Mesenchymal stem cell (in vitro differentiated cells and primary cell): ENCODE results near the gene CLCN4. TPM values are rescaled to one million over a fixed set of nuclear protein-coding genes. Genes with fewer than 3 reads are reported as not detected.

Experiments used
- DNase-seq: peaks from one replicate; pipeline ENCODE4 v3.0.0-alpha.2; 2013
- H2AFZ ChIP-seq: one replicate; pipeline ENCODE4 v1.6.1; 2013; ENCODE audit warnings: low read depth, mild to moderate bottlenecking, control low read depth, inconsistent platforms, low read length, moderate library complexity
- H2AK5ac ChIP-seq: 2 replicates; pipeline ENCODE4 v1.6.1; 2013; ENCODE audit warnings: low read length, moderate library complexity, mild to moderate bottlenecking, inconsistent platforms; ENCODE audit not compliant: severe bottlenecking
- H2BK120ac ChIP-seq: one replicate; pipeline ENCODE4 v1.6.1; 2013; ENCODE audit warnings: low read depth, mild to moderate bottlenecking, inconsistent platforms, low read length, moderate library complexity
- H2BK12ac ChIP-seq, 2 experiments: one replicate each; pipeline ENCODE4 v1.6.1; 2013; ENCODE audit warnings: inconsistent platforms in 2 of 2, low read length in 2 of 2, mild to moderate bottlenecking in 2 of 2, moderate library complexity in 2 of 2, control low read depth in 1 of 2
- H2BK15ac ChIP-seq: one replicate; pipeline ENCODE4 v1.6.1; 2013; ENCODE audit warnings: mild to moderate bottlenecking, low read depth, inconsistent platforms; ENCODE audit not compliant: poor library complexity, severe bottlenecking
- H2BK5ac ChIP-seq: 2 replicates; pipeline ENCODE4 v1.6.1; 2013; ENCODE audit warnings: low read depth, mild to moderate bottlenecking, low read length, control low read depth, inconsistent platforms; ENCODE audit not compliant: poor library complexity, severe bottlenecking
- H3K14ac ChIP-seq, 2 experiments: one replicate each; pipeline ENCODE4 v1.6.1; 2013; ENCODE audit warnings: inconsistent platforms in 2 of 2, low read length in 2 of 2, control low read depth in 1 of 2, mild to moderate bottlenecking in 1 of 2, moderate library complexity in 1 of 2
- H3K18ac ChIP-seq, 2 experiments: one replicate each; pipeline ENCODE4 v1.6.1; 2013; ENCODE audit warnings: inconsistent platforms in 2 of 2, low read length in 2 of 2, control low read depth in 1 of 2, low read depth in 1 of 2, mild to moderate bottlenecking in 1 of 2
- H3K23ac ChIP-seq, 2 experiments: one replicate each; pipeline ENCODE4 v1.6.1; 2013; ENCODE audit warnings: inconsistent platforms in 2 of 2, low read length in 2 of 2, mild to moderate bottlenecking in 2 of 2, moderate library complexity in 2 of 2, control low read depth in 1 of 2
- H3K27ac ChIP-seq: 2 replicates; pipeline ENCODE4 v1.5.1; 2013; ENCODE audit warnings: mild to moderate bottlenecking, moderate library complexity, low read length, control low read depth, inconsistent platforms; ENCODE audit not compliant: poor library complexity, severe bottlenecking
- H3K27me3 ChIP-seq, 2 experiments: 2 replicates each; pipeline versions ENCODE4 v1.6.1 to v1.7.0; 2013; ENCODE audit warnings: low read length in 2 of 2, mild to moderate bottlenecking in 2 of 2, moderate library complexity in 2 of 2, control low read depth in 1 of 2, inconsistent platforms in 1 of 2; ENCODE audit not compliant: control insufficient read depth in 1 of 2, insufficient read depth in 1 of 2
- H3K36me3 ChIP-seq, 2 experiments: 2 replicates each; pipeline versions ENCODE4 v1.6.1 to v1.7.0; 2013; ENCODE audit warnings: low read length in 2 of 2, control low read depth in 1 of 2, inconsistent platforms in 1 of 2, low read depth in 1 of 2, mild to moderate bottlenecking in 1 of 2; ENCODE audit not compliant: insufficient read depth in 2 of 2, control insufficient read depth in 1 of 2
- H3K4ac ChIP-seq, 2 experiments: one replicate each; pipeline ENCODE4 v1.6.1; 2013; ENCODE audit warnings: inconsistent platforms in 2 of 2, low read length in 2 of 2, mild to moderate bottlenecking in 2 of 2, moderate library complexity in 2 of 2, control low read depth in 1 of 2, low read depth in 1 of 2
- H3K4me1 ChIP-seq: 2 replicates; pipeline ENCODE4 v1.6.1; 2013; ENCODE audit warnings: low read depth, low read length, control low read depth; ENCODE audit not compliant: control insufficient read depth, insufficient read depth
- H3K4me2 ChIP-seq: 2 replicates; pipeline ENCODE4 v1.6.1; 2013; ENCODE audit warnings: low read length, mild to moderate bottlenecking, inconsistent platforms; ENCODE audit not compliant: poor library complexity, severe bottlenecking
- H3K4me3 ChIP-seq, 2 experiments: 2 replicates each; pipeline versions ENCODE4 v1.5.1 to v1.7.0; 2013; ENCODE audit warnings: low read length in 2 of 2, mild to moderate bottlenecking in 2 of 2, control low read depth in 1 of 2, low read depth in 1 of 2; ENCODE audit not compliant: insufficient read depth in 1 of 2
- H3K79me1 ChIP-seq: replicated peaks from 2 replicates; pipeline ENCODE4 v1.6.1; 2013; ENCODE audit warnings: mild to moderate bottlenecking, control low read depth, low read length, inconsistent platforms; ENCODE audit not compliant: poor library complexity, severe bottlenecking
- H3K9ac ChIP-seq: 2 replicates; pipeline ENCODE4 v1.7.0; 2013; ENCODE audit warnings: mild to moderate bottlenecking, low read length, moderate library complexity
- H3K9me3 ChIP-seq: 2 replicates; pipeline ENCODE4 v1.7.0; 2013; ENCODE audit warnings: mild to moderate bottlenecking, low read length; ENCODE audit not compliant: control insufficient read depth
- H4K8ac ChIP-seq: one replicate; pipeline ENCODE4 v1.6.1; 2013; ENCODE audit warnings: inconsistent platforms, mild to moderate bottlenecking, low read length, moderate library complexity
- H4K91ac ChIP-seq: one replicate; pipeline ENCODE4 v1.6.1; 2013; ENCODE audit warnings: mild to moderate bottlenecking, low read length, inconsistent platforms
- WGBS: methylation state at CpG from one replicate; pipeline ENCODE4 v1.1.7; 2013; ENCODE audit warnings: mixed read lengths; 5-methylcytosine and 5-hydroxymethylcytosine counted together
- polyA plus RNA-seq, 2 experiments: library from polyadenylated mRNA; stranded (reverse); fragments of 200-250 nt; gene quantifications; one replicate each; pipeline ENCODE4 v1.2.3, GENCODE V29; 2013

The CLCN4 gene
- polyA plus RNA-seq (2013, experiment 1 of 2): 3.0 TPM
- polyA plus RNA-seq (2013, experiment 2 of 2): 3.0 TPM

DNA sequence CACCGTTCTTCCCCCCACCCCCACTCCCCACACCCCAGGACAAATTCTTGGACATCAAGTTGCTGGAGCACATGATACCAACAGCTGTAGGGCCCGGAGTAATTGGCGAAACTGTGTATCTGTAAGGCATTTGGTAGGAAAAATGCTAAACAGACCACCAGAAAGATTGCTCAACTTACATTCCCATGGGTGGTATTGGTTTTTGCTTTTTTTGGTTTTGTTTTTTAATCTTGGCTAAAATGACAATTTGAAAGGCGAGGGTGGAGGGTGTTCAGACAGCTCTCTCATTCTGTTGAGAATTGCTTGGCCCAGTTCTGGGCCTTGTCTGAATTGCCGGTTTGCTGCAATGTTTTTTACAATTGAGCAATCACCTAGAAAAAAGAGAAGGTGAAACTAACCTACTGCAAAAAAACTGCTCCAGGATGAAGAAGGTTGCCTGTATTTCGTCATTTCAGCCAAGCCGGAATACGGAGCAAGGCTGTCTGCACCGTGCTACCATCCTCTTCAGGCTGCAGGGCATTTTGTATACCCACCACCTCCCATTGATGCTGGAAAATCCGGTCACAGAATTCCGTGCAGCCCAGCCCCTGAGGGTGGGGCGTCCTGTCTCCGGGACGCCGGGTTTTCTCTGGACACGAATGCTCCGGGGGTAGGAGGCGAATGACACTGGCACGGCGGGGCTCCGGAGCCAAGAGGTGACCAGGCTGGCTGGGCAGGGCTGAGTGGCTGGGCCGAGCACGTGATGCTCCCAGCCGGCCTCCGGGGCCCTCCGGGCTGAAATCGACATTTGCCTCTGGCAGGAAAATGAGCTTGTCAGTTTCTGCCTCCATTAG is at the start of gene CLCN4:
Gene CLCN4 (plus strand): TSS at position 777 of the 833 bp plus-strand sequence. CDS start 28,058 bp downstream, outside the sequence.
- H2BK15ac ChIP-seq: no peak within 1 kb of the TSS
- H2AFZ ChIP-seq: no peak within 1 kb of the TSS
- H3K14ac ChIP-seq: no peak within 1 kb of the TSS
- no peak within 1 kb of the TSS for H4K91ac ChIP-seq
- H3K9ac ChIP-seq: peak within 1 kb of the TSS; percentile 87
- peak within 1 kb of the TSS in 1 of 2 experiments; percentile 54 for H3K18ac ChIP-seq
- H3K27me3 ChIP-seq: peaks cover 0 to 7% of the 10 kb centered on the region in 2 experiments
- peak within 1 kb of the TSS in 1 of 2 experiments; percentile 70 for H3K4me3 ChIP-seq
- no peak within 1 kb of the TSS for H2BK12ac ChIP-seq
- 5% methylated on average over 16 of the region's 27 CpGs for WGBS
- no peak within 1 kb of the TSS for H2AK5ac ChIP-seq
- H3K79me1 ChIP-seq: peaks cover 2% of the 10 kb centered on the region
- H3K23ac ChIP-seq: no peak within 1 kb of the TSS
- peak; percentile 56 for DNase-seq
- H4K8ac ChIP-seq: peak within 1 kb of the TSS; percentile 64
- no peaks in the 10 kb centered on the region for H3K36me3 ChIP-seq
- H3K9me3 ChIP-seq: no peaks in the 10 kb centered on the region
- H3K4ac ChIP-seq: no peak within 1 kb of the TSS
- no peak within 1 kb of the TSS for H2BK120ac ChIP-seq
- peak within 1 kb of the TSS; percentile 61 for H3K4me2 ChIP-seq
- no peak within 1 kb of the TSS for H2BK5ac ChIP-seq
- H3K27ac ChIP-seq: peak within 1 kb of the TSS; percentile 60
- no peaks in the 10 kb centered on the region for H3K4me1 ChIP-seq

GRCh38 chrX:10107483-10107882 is 49.3 kb upstream of the CLCN4 start:
- Histone ChIP-seq H2BK12ac (no peak overlapping the region), H3K27ac (no peak overlapping the region)

GRCh38 chrX:10108288-10108687 is 48.5 kb upstream of the CLCN4 start:
- Histone ChIP-seq H2AK5ac (no peak overlapping the region), H3K14ac (no peak overlapping the region), H3K36me3 (peaks cover 4 to 31% of the 10 kb centered on the region in 2 experiments), H2AFZ (no peak overlapping the region), H3K4me1 (peaks cover 1% of the 10 kb centered on the region), H2BK5ac (no peak overlapping the region), H3K79me1 (peaks cover 3% of the 10 kb centered on the region), H3K23ac (no peak overlapping the region), H4K8ac (no peak overlapping the region), H2BK120ac (no peak overlapping the region), H3K4me2 (no peak overlapping the region), H3K9me3 (no peaks in the 10 kb centered on the region), H3K27me3 (peaks cover 0 to 5% of the 10 kb centered on the region in 2 experiments), H2BK15ac (no peak overlapping the region), H2BK12ac (no peak overlapping the region), H3K18ac (no peak overlapping the region), H3K9ac (no peak overlapping the region), H3K4me3 (no peak overlapping the region), H3K27ac (no peak overlapping the region), H4K91ac (no peak overlapping the region), H3K4ac (no peak overlapping the region)
- no peak for DNase-seq
- 94% methylated on average over 9 of the region's 9 CpGs for WGBS

More at GRCh38 chrX:10107483-10107882, 49.3 kb upstream of the CLCN4 start:
- no peaks in the 10 kb centered on the region for H3K9me3 ChIP-seq
- H3K4me1 ChIP-seq: peaks cover 1% of the 10 kb centered on the region
- peaks cover 4 to 31% of the 10 kb centered on the region in 2 experiments for H3K36me3 ChIP-seq
- H3K4me3 ChIP-seq: no peak overlapping the region
- no peak overlapping the region for H2BK15ac ChIP-seq
- H2AK5ac ChIP-seq: no peak overlapping the region
- H4K91ac ChIP-seq: no peak overlapping the region
- H3K14ac ChIP-seq: no peak overlapping the region
- peaks cover 0 to 5% of the 10 kb centered on the region in 2 experiments for H3K27me3 ChIP-seq
- H2BK120ac ChIP-seq: no peak overlapping the region
- DNase-seq: no peak
- H2BK5ac ChIP-seq: no peak overlapping the region
- no peak overlapping the region for H4K8ac ChIP-seq
- peaks cover 3% of the 10 kb centered on the region for H3K79me1 ChIP-seq
- H2AFZ ChIP-seq: no peak overlapping the region
- H3K9ac ChIP-seq: no peak overlapping the region
- no peak overlapping the region for H3K23ac ChIP-seq
- no peak overlapping the region for H3K18ac ChIP-seq
- H3K4ac ChIP-seq: no peak overlapping the region
- no peak overlapping the region for H3K4me2 ChIP-seq
- WGBS: 100% methylated on average over 2 of the region's 2 CpGs

GRCh38 chrX:10109695-10110094 is 47.1 kb upstream of the CLCN4 start:
- Histone ChIP-seq H2AFZ (no peak overlapping the region), H3K4ac (no peak overlapping the region), H3K4me1 (peaks cover 1% of the 10 kb centered on the region), H3K18ac (no peak overlapping the region), H3K4me3 (no peak overlapping the region), H2BK5ac (no peak overlapping the region), H2BK120ac (no peak overlapping the region), H3K23ac (no peak overlapping the region), H3K14ac (no peak overlapping the region), H2BK12ac (no peak overlapping the region), H3K9ac (no peak overlapping the region), H3K36me3 (peaks cover 0 to 31% of the 10 kb centered on the region in 2 experiments), H3K79me1 (peaks cover 3% of the 10 kb centered on the region), H3K4me2 (no peak overlapping the region), H3K9me3 (no peaks in the 10 kb centered on the region), H3K27ac (no peak overlapping the region), H2AK5ac (no peak overlapping the region), H4K91ac (no peak overlapping the region), H3K27me3 (peaks cover 0 to 5% of the 10 kb centered on the region in 2 experiments), H2BK15ac (no peak overlapping the region), H4K8ac (no peak overlapping the region)
- 97% methylated on average over 27 of the region's 27 CpGs for WGBS
- no peak for DNase-seq
